HEK293 (cell line): ENCODE data around the gene FBXW5.

ENCODE experiments used
- CTCF ChIA-PET: fragments of 350-600 bp; formaldehyde crosslinking; extraction: SDS; loops from one replicate; lab custom pipeline; 2021; ENCODE audit warnings: antibody characterized with exemption; lab: Yijun Ruan, JAX
- POLR2A ChIA-PET: fragments of 300-600 bp; formaldehyde crosslinking; extraction: SDS; loops from one replicate; lab custom pipeline; 2020; ENCODE audit warnings: antibody characterized with exemption, inconsistent platforms; lab: Yijun Ruan, JAX
- H3K27ac ChIP-seq: fragments of 200-500 bp; sonication (Bioruptor generic); 2 replicates; pipeline ENCODE4 v1.5.1; 2014; ENCODE audit warnings: low read depth, low read length, control low read depth, inconsistent platforms; ENCODE audit errors: extremely low read depth
- H3K36me3 ChIP-seq, 2 experiments: fragments of 200-500 bp in 1 of 2; sonication (Bioruptor generic) in 1 of 2; 1 replicate in 1 of 2; 2 replicates in 1 of 2; pipeline ENCODE4 v1.5.1; 2014 to 2017; ENCODE audit warnings: inconsistent platforms in 2 of 2, low read length in 2 of 2; ENCODE audit not compliant: control insufficient read depth in 2 of 2, insufficient read depth in 1 of 2
- H3K4me1 ChIP-seq: fragments of 200-500 bp; sonication (Bioruptor generic); 2 replicates; pipeline ENCODE4 v1.5.1; 2014; ENCODE audit warnings: mild to moderate bottlenecking, low read length, inconsistent platforms; ENCODE audit not compliant: control insufficient read depth, insufficient read depth
- H3K4me3 ChIP-seq: 2 replicates; pipeline ENCODE4 v1.5.1; 2011; ENCODE audit warnings: low read depth, mild to moderate bottlenecking, control low read depth, low read length, moderate library complexity
- H3K9me3 ChIP-seq: fragments of 200-500 bp; sonication (Bioruptor generic); 2 replicates; pipeline ENCODE4 v1.5.1; 2014; ENCODE audit warnings: low read depth, low read length, inconsistent platforms; ENCODE audit not compliant: control insufficient read depth, insufficient read depth
- SETDB1 ChIP-seq: IDR thresholded peaks from one replicate; pipeline ENCODE4 v1.6.1; 2017; ENCODE audit warnings: mild to moderate bottlenecking, low read length, moderate library complexity, mixed read lengths; ENCODE audit not compliant: insufficient read length
- SP2 ChIP-seq: fragments of 450-650 bp; formaldehyde crosslinking; IDR thresholded peaks from 2 replicates; pipeline ENCODE4 v1.5.1; 2016; ENCODE audit warnings: missing biosample characterization, missing genetic modification characterization
- ZBTB21 ChIP-seq: fragments of 450-650 bp; formaldehyde crosslinking; IDR thresholded peaks from 2 replicates; pipeline ENCODE4 v1.5.1; 2017; ENCODE audit warnings: missing biosample characterization, missing genetic modification characterization
- ZEB2 ChIP-seq: fragments of 450-650 bp; formaldehyde crosslinking; IDR thresholded peaks from 2 replicates; pipeline ENCODE4 v1.5.1; 2016; ENCODE audit warnings: missing biosample characterization, missing genetic modification characterization
- ZFP37 ChIP-seq: fragments of 450-650 bp; formaldehyde crosslinking; IDR thresholded peaks from 2 replicates; pipeline ENCODE4 v1.5.1; 2016; ENCODE audit warnings: missing biosample characterization, missing genetic modification characterization
- ZFP69B ChIP-seq: fragments of 450-650 bp; formaldehyde crosslinking; IDR thresholded peaks from 2 replicates; pipeline ENCODE4 v1.5.1; 2016; ENCODE audit warnings: missing biosample characterization, missing genetic modification characterization
- ZIC2 ChIP-seq: fragments of 450-650 bp; formaldehyde crosslinking; IDR thresholded peaks from 2 replicates; pipeline ENCODE4 v1.5.1; 2016; ENCODE audit warnings: missing biosample characterization, missing genetic modification characterization
- ZNF146 ChIP-seq: fragments of 450-650 bp; formaldehyde crosslinking; IDR thresholded peaks from 2 replicates; pipeline ENCODE4 v1.5.1; 2016; ENCODE audit warnings: missing biosample characterization, missing genetic modification characterization
- ZNF16 ChIP-seq: fragments of 450-650 bp; formaldehyde crosslinking; IDR thresholded peaks from 2 replicates; pipeline ENCODE4 v1.5.1; 2016; ENCODE audit warnings: low read depth, missing biosample characterization, missing genetic modification characterization
- ZNF404 ChIP-seq: fragments of 450-650 bp; formaldehyde crosslinking; IDR thresholded peaks from 2 replicates; pipeline ENCODE4 v1.5.1; 2017; ENCODE audit warnings: missing biosample characterization, missing genetic modification characterization
- ZNF585B ChIP-seq: fragments of 450-650 bp; formaldehyde crosslinking; IDR thresholded peaks from 2 replicates; pipeline ENCODE4 v1.5.1; 2016; ENCODE audit warnings: missing biosample characterization, missing genetic modification characterization
- ZNF596 ChIP-seq: fragments of 450-650 bp; IDR thresholded peaks from 2 replicates; pipeline ENCODE4 v1.5.0; 2018; ENCODE audit warnings: missing biosample characterization, mild to moderate bottlenecking, missing genetic modification characterization, moderate library complexity
- ZNF610 ChIP-seq: fragments of 450-650 bp; formaldehyde crosslinking; IDR thresholded peaks from 2 replicates; pipeline ENCODE4 v1.5.1; 2016; ENCODE audit warnings: missing biosample characterization, missing genetic modification characterization, borderline replicate concordance
- ZNF670 ChIP-seq: fragments of 450-650 bp; formaldehyde crosslinking; IDR thresholded peaks from 2 replicates; pipeline ENCODE4 v1.5.1; 2016; ENCODE audit warnings: missing biosample characterization, missing genetic modification characterization, low read depth
- ZNF677 ChIP-seq: fragments of 450-650 bp; IDR thresholded peaks from 2 replicates; pipeline ENCODE4 v1.5.0; 2018; ENCODE audit warnings: missing biosample characterization, mild to moderate bottlenecking, missing genetic modification characterization, moderate library complexity
- TF ChIP-seq, protein P1 (sequence below): fragments of 450-650 bp; formaldehyde crosslinking; IDR thresholded peaks from 2 replicates; pipeline ENCODE4 v1.5.1; 2017; ENCODE audit warnings: missing biosample characterization, missing genetic modification characterization
- TF ChIP-seq, protein P2 (sequence below): fragments of 450-650 bp; formaldehyde crosslinking; IDR thresholded peaks from 2 replicates; pipeline ENCODE4 v1.5.1; 2016; ENCODE audit warnings: missing biosample characterization, missing genetic modification characterization
- TF ChIP-seq, protein P3 (sequence below): fragments of 450-650 bp; formaldehyde crosslinking; IDR thresholded peaks from 2 replicates; pipeline ENCODE4 v1.5.1; 2016; ENCODE audit warnings: missing biosample characterization, missing genetic modification characterization
- TF ChIP-seq, protein P4 (sequence below): fragments of 450-650 bp; formaldehyde crosslinking; IDR thresholded peaks from 2 replicates; pipeline ENCODE4 v1.5.1; 2016; ENCODE audit warnings: missing biosample characterization, missing genetic modification characterization

Gene FBXW5

DNA sequence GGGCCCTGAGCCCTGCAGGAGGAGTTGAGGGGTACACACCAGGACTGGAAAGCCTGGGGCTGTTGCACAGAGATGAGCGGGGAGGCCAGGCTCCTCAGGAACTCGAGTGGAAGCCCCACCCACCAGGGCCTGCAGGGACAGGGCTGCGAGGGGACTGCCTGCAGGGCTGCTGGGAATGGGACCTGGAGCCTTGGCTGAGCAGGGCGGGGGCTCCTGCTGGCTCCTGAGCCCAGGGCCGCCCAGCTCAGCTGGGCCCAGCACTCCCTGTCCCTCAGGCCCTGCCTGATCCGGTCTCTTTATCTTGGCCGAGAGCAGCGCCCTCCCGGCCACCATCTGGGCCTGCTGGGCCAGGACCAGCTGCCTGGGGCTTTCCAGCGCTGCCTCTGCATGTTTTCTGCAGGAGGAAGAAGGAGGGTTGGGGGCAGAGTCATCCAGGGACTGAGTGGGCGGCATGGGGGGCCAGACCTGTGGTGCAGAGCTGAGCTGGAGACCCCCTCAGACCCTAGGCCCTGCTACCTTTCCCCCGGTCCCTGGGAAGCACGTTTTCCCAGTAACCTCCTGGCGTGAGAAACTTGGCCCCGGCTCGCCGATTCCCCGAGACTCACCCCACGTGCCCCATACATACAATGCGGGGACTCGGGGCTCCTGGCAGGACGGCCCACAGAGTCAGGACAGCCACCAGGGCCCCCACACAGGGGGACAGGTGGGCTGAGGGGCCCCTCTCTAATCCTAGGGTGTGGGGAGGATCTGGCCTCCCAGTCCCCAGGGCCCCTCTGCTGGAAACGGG lies 16.9 kb upstream of the FBXW5 start:
- Histone ChIP-seq H3K4me3 (no peak overlapping the region), H3K36me3 (no peaks in the 10 kb centered on the region), H3K4me1 (no peaks in the 10 kb centered on the region), H3K27ac (no peak overlapping the region), H3K9me3 (no peaks in the 10 kb centered on the region)
- TF ChIP-seq SP2 (tag by site-specific recombination) (peak; percentile 15; the same call in 1 of the 2 replicates), ZIC2 (tag by site-specific recombination) (peak; percentile 92), ZNF596 (tag by site-specific recombination) (no peak)
- ChIA-PET CTCF (interaction anchor here (1.2 to 2.1 kb wide), 2 partner anchors 14 to 67 kb away, joined by 4 to 9 read pairs; no protein-coding TSS in a partner anchor), POLR2A (interaction anchor here (0.6 to 1.6 kb wide), 2 partner anchors 27 to 30 kb away, joined by 4 read pairs; partner anchors contain the start of gene PAXX)

GRCh38 chr9:136960938-136961275 lies 16.4 kb upstream of the FBXW5 start:
- no peak overlapping the region for H3K4me3 ChIP-seq
- H3K36me3 ChIP-seq, result no peaks in the 10 kb centered on the region
- no peak for TF ChIP-seq ZEB2 (tag by site-specific recombination)
- no peak for TF ChIP-seq ZNF670 (tag by site-specific recombination)
- TF ChIP-seq, protein P1, sequence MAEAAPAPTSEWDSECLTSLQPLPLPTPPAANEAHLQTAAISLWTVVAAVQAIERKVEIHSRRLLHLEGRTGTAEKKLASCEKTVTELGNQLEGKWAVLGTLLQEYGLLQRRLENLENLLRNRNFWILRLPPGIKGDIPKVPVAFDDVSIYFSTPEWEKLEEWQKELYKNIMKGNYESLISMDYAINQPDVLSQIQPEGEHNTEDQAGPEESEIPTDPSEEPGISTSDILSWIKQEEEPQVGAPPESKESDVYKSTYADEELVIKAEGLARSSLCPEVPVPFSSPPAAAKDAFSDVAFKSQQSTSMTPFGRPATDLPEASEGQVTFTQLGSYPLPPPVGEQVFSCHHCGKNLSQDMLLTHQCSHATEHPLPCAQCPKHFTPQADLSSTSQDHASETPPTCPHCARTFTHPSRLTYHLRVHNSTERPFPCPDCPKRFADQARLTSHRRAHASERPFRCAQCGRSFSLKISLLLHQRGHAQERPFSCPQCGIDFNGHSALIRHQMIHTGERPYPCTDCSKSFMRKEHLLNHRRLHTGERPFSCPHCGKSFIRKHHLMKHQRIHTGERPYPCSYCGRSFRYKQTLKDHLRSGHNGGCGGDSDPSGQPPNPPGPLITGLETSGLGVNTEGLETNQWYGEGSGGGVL (tag by site-specific recombination), result no peak
- TF ChIP-seq ZBTB21, result no peak
- TF ChIP-seq, protein P2, sequence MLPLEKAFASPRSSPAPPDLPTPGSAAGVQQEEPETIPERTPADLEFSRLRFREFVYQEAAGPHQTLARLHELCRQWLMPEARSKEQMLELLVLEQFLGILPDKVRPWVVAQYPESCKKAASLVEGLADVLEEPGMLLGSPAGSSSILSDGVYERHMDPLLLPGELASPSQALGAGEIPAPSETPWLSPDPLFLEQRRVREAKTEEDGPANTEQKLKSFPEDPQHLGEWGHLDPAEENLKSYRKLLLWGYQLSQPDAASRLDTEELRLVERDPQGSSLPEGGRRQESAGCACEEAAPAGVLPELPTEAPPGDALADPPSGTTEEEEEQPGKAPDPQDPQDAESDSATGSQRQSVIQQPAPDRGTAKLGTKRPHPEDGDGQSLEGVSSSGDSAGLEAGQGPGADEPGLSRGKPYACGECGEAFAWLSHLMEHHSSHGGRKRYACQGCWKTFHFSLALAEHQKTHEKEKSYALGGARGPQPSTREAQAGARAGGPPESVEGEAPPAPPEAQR (tag by site-specific recombination), result no peak
- TF ChIP-seq, protein P3, sequence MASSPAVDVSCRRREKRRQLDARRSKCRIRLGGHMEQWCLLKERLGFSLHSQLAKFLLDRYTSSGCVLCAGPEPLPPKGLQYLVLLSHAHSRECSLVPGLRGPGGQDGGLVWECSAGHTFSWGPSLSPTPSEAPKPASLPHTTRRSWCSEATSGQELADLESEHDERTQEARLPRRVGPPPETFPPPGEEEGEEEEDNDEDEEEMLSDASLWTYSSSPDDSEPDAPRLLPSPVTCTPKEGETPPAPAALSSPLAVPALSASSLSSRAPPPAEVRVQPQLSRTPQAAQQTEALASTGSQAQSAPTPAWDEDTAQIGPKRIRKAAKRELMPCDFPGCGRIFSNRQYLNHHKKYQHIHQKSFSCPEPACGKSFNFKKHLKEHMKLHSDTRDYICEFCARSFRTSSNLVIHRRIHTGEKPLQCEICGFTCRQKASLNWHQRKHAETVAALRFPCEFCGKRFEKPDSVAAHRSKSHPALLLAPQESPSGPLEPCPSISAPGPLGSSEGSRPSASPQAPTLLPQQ (tag by site-specific recombination), result no peak
- TF ChIP-seq ZNF146 (tag by site-specific recombination), result no peak
- no peak for TF ChIP-seq SETDB1
- TF ChIP-seq ZNF16 (tag by site-specific recombination), result no peak
- TF ChIP-seq ZNF404 (tag by site-specific recombination), result no peak
- TF ChIP-seq ZNF610 (tag by site-specific recombination), result no peak
- TF ChIP-seq ZFP37, result no peak
- TF ChIP-seq, protein P4, sequence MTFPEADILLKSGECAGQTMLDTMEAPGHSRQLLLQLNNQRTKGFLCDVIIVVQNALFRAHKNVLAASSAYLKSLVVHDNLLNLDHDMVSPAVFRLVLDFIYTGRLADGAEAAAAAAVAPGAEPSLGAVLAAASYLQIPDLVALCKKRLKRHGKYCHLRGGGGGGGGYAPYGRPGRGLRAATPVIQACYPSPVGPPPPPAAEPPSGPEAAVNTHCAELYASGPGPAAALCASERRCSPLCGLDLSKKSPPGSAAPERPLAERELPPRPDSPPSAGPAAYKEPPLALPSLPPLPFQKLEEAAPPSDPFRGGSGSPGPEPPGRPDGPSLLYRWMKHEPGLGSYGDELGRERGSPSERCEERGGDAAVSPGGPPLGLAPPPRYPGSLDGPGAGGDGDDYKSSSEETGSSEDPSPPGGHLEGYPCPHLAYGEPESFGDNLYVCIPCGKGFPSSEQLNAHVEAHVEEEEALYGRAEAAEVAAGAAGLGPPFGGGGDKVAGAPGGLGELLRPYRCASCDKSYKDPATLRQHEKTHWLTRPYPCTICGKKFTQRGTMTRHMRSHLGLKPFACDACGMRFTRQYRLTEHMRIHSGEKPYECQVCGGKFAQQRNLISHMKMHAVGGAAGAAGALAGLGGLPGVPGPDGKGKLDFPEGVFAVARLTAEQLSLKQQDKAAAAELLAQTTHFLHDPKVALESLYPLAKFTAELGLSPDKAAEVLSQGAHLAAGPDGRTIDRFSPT (tag by site-specific recombination), result no peak
- no peak for TF ChIP-seq ZFP69B
- TF ChIP-seq ZNF585B, result no peak
- TF ChIP-seq ZNF677, result no peak
- CTCF ChIA-PET, result no interaction called here
- no peak overlapping the region for H3K27ac ChIP-seq
- H3K4me1 ChIP-seq, result no peaks in the 10 kb centered on the region
- POLR2A ChIA-PET, result interaction anchor here (0.6 to 1.6 kb wide), 2 partner anchors 27 to 31 kb away, joined by 4 read pairs; partner anchors contain the start of gene PAXX
- H3K9me3 ChIP-seq, result no peaks in the 10 kb centered on the region
